BJ (cell line): ENCODE results near the gene COL1A1. TPM values are rescaled to one million over a fixed set of nuclear protein-coding genes. Genes with fewer than 3 reads are reported as not detected.
A peak's percentile ranks its signal among the peaks of the same experiment; 100 is the strongest.

Source experiments
- CTCF ChIA-PET: fragments of 350-600 bp; formaldehyde crosslinking; extraction: SDS; loops from one replicate; lab custom pipeline; 2021; ENCODE audit warnings: antibody characterized with exemption, inconsistent platforms; lab: Yijun Ruan, JAX
- POLR2A ChIA-PET: fragments of 300-600 bp; sonication (Branson Sonifier 250); formaldehyde crosslinking; extraction: SDS; loops from one replicate; lab custom pipeline; 2021; ENCODE audit warnings: antibody characterized with exemption; lab: Charles Lee
- DNase-seq: peaks from one replicate; pipeline ENCODE4 v3.0.0-alpha.2; 2011; ENCODE audit warnings: low read depth
- H3K27me3 ChIP-seq: 2 replicates; pipeline ENCODE4 v1.6.0; 2011; ENCODE audit warnings: low read length; ENCODE audit not compliant: control insufficient read depth, insufficient read depth
- H3K36me3 ChIP-seq: 2 replicates; pipeline ENCODE4 v1.5.1; 2011; ENCODE audit warnings: low read length; ENCODE audit not compliant: control insufficient read depth, insufficient read depth
- H3K4me3 ChIP-seq: 2 replicates; pipeline ENCODE4 v1.5.1; 2011; ENCODE audit warnings: low read depth, mild to moderate bottlenecking, control low read depth, low read length
- CTCF ChIP-seq: IDR thresholded peaks from 2 replicates; pipeline ENCODE4 v1.5.1; 2011; ENCODE audit warnings: low read depth, mild to moderate bottlenecking, control low read depth, inconsistent platforms, low read length, moderate library complexity; ENCODE audit not compliant: insufficient read depth
- polyA plus RNA-seq: library from polyadenylated mRNA; depleted of rRNA; stranded (reverse); fragments of >200 nt; gene quantifications from 2 replicates; pipeline ENCODE4 v1.2.3, GENCODE V29; 2011

Gene COL1A1
- polyA plus RNA-seq, 1 experiment: 2,161 TPM

- CTCF ChIA-PET: interaction anchor here (0.9 to 2.4 kb wide), 8 partner anchors 9 to 134 kb away, joined by 3 to 11 read pairs (median 4); no protein-coding TSS in a partner anchor
- TF ChIP-seq CTCF: no peak
- POLR2A ChIA-PET: no interaction called here
- no peak for DNase-seq
- Histone ChIP-seq H3K36me3 (no peaks in the 10 kb centered on the region), H3K27me3 (no peaks in the 10 kb centered on the region), H3K4me3 (no peak overlapping the region)
Measured at GRCh38 chr17:50163843-50164696, 37.4 kb downstream of the COL1A1 start.

GRCh38 chr17:50162466-50163254 is 38.8 kb downstream of the COL1A1 start:
- no peak for TF ChIP-seq CTCF
- POLR2A ChIA-PET: no interaction called here
- H3K27me3 ChIP-seq: no peaks in the 10 kb centered on the region
- no peak overlapping the region for H3K4me3 ChIP-seq
- CTCF ChIA-PET: interaction anchor here (0.7 to 2.8 kb wide), 29 partner anchors 8 to 155 kb away, joined by 3 to 28 read pairs (median 8); partner anchors contain the start of genes PDK2, SAMD14 and TMEM92
- no peak for DNase-seq
- no peaks in the 10 kb centered on the region for H3K36me3 ChIP-seq

- DNase-seq: no peak
- no peak for TF ChIP-seq CTCF
- CTCF ChIA-PET: interaction anchor here (0.7 to 2.8 kb wide), 33 partner anchors 8 to 156 kb away, joined by 3 to 28 read pairs (median 7); partner anchors contain the start of genes PDK2, PPP1R9B, SAMD14 and TMEM92
- Histone ChIP-seq H3K27me3 (no peaks in the 10 kb centered on the region), H3K4me3 (no peak overlapping the region), H3K36me3 (no peaks in the 10 kb centered on the region)
- POLR2A ChIA-PET: no interaction called here
Measured at GRCh38 chr17:50161911-50162288, 39.5 kb downstream of the COL1A1 start.

- ChIA-PET CTCF (interaction anchor here (0.6 to 2.8 kb wide), 42 partner anchors 9 to 301 kb away, joined by 3 to 28 read pairs (median 6); partner anchors contain the start of genes PDK2, PPP1R9B, SAMD14 and TMEM92), POLR2A (interaction anchor here (0.6 kb wide), 1 partner anchor 41 kb away, joined by 3 read pairs; no protein-coding TSS in a partner anchor)
- no peaks in the 10 kb centered on the region for H3K27me3 ChIP-seq
- H3K4me3 ChIP-seq: peak overlapping the region; percentile 60
- peak; percentile 87 for TF ChIP-seq CTCF
- H3K36me3 ChIP-seq: no peaks in the 10 kb centered on the region
- no peak for DNase-seq
Measured at GRCh38 chr17:50161023-50161910, 40.2 kb downstream of the COL1A1 start.
